22Rv1 (cell line): ENCODE data around the gene PYDC1.
"Not testable (repeated sequence)": the region's sequence is repeated elsewhere in the genome, so short reads cannot be mapped to it uniquely, and the experiment has no call there.

Experiments used
- H3K27ac ChIP-seq: fragments of 450-650 bp; 2 replicates; pipeline ENCODE4 v1.5.1; 2017
- ZFX ChIP-seq: fragments of 450-650 bp; IDR thresholded peaks from 2 replicates; pipeline ENCODE4 v1.6.1; 2017; ENCODE audit warnings: antibody characterized with exemption, borderline replicate concordance
- TF ChIP-seq, protein P1 (sequence below): fragments of 450-650 bp; IDR thresholded peaks from 2 replicates; pipeline ENCODE4 v1.5.1; 2017; ENCODE audit warnings: mild to moderate bottlenecking

The PYDC1 gene

DNA sequence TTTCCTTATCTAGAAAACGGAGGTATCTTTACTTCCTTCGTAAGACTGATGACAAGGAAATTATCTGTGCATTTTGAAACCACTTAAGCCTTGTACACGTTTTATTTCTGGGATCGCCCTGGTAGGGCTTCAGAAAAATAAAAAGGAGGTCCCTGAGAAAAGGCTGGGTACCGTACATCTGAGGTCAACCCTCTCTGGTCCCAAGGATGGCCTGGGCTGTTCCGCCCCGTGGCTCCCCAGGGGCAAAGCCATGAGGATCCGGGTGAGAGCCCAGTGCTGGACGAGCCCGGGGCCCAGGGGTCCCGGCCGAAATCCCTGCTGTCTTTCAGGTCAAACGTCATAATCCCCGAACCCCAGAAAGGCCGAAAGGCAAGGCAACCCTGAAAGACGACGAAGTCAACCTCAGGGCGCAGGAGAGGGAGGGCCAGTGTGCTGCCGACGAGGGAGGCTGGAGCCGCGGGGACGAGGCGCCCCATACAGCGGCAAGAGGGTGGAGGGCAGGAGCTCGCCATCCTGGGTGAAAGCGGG is 37.7 kb downstream of the PYDC1 start:
- TF ChIP-seq ZFX, result no peak
- TF ChIP-seq, protein P1, sequence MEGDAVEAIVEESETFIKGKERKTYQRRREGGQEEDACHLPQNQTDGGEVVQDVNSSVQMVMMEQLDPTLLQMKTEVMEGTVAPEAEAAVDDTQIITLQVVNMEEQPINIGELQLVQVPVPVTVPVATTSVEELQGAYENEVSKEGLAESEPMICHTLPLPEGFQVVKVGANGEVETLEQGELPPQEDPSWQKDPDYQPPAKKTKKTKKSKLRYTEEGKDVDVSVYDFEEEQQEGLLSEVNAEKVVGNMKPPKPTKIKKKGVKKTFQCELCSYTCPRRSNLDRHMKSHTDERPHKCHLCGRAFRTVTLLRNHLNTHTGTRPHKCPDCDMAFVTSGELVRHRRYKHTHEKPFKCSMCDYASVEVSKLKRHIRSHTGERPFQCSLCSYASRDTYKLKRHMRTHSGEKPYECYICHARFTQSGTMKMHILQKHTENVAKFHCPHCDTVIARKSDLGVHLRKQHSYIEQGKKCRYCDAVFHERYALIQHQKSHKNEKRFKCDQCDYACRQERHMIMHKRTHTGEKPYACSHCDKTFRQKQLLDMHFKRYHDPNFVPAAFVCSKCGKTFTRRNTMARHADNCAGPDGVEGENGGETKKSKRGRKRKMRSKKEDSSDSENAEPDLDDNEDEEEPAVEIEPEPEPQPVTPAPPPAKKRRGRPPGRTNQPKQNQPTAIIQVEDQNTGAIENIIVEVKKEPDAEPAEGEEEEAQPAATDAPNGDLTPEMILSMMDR, result no peak
- peak overlapping the region; percentile 94 for H3K27ac ChIP-seq

DNA sequence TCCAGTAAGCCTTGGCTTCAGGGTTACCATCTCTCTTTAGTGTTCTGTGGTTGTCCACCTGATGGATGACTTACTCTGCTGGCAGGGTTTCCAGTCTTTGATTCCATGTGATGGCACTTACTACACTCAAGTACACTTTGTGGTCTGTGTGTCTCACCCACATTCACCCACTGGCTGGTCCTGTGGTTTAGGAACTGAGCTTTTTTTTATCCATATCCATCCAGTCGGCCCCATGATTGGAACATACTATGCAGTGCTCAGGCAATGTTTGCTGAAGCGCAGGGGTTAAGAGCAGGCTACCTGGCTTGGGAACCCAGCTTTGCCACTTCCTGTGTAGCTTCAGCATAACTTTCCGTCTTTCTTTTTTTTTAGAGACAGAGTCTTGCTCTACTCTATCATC is 39.8 kb downstream of the PYDC1 start:
- no peak overlapping the region for H3K27ac ChIP-seq
- TF ChIP-seq, protein P1, result no peak
- TF ChIP-seq ZFX, result no peak

DNA sequence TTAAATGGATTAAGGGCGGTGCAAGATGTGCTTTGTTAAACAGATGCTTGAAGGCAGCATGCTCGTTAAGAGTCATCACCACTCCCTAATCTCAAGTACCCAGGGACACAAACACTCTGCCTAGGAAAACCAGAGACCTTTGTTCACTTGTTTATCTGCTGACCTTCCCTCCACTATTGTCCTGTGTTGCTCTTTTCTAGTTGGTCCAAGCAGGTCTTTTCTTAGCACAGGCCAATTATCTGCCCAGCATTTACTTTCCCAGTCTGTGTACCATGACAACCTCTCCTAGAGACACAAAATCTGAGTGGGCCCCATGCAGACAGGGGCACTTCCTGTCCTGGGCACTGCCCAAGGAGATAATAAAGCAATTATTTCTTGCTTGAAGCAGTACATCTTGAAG is 46.9 kb downstream of the PYDC1 start:
- not testable (repeated sequence) for H3K27ac ChIP-seq

DNA sequence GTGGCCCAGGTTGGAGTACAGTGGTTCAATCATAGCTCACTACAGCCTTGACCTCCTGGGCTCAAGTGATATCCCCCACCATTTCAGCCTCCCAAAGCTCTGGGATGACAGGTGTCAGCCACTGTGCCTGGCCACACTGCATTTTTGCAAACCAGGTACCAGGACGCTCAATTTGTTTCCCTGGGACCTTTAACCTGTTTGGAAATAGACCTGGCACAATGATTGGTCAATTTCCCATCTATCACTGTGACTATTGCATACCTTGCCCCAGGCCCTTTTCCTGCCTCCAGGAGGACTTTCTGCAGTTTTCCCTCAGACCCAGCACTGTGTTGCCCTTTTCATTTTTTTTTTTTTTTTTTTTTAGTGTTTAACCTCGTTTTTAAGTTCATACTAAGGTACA is 48.1 kb downstream of the PYDC1 start:
- TF ChIP-seq, protein P1, result no peak
- no peak for TF ChIP-seq ZFX
- no peak overlapping the region for H3K27ac ChIP-seq

DNA sequence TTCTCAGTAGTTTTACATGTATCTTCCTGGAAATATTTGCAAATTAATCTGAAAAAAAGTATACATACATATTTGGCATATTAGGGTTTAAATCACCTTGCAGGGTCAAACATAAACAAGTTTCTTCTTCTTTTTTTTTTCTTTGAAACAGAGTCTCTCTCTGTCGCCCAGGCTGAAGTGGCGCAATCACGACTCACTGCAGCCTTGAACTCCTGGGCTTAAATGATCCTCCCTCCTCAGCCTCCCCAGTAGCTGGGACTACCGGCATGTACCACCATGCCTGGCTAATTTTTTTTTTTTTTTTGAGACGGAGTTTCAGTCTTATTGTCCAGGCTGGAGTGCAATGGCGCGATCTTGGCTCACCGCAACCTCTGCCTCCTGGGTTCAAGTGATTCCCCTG is 49.6 kb downstream of the PYDC1 start:
- H3K27ac ChIP-seq, result no peak overlapping the region
- no peak for TF ChIP-seq ZFX
- TF ChIP-seq, protein P1, result no peak
